OCI-LY3 (cell line): ENCODE measurements around the gene CFAP99.

Source experiments
- CTCF ChIP-seq: fragments of 200-600, 300-600 bp; sonication (generic); IDR thresholded peaks from 2 replicates; pipeline ENCODE4 v1.5.1; 2014; ENCODE audit warnings: antibody characterized with exemption, low read length, low read depth
- EZH2phosphoT487 ChIP-seq: fragments of 200-600 bp; shearing (Covaris generic); IDR thresholded peaks from 2 replicates; pipeline ENCODE4 v1.6.1; 2018; ENCODE audit warnings: antibody characterized with exemption, mixed run types, low read depth

GRCh38 chr4:2385516-2385915 is 33.2 kb upstream of the CFAP99 start:
- TF ChIP-seq CTCF, result no peak
- no peak for TF ChIP-seq EZH2phosphoT487
